ENCODE results near the gene DLG2.

DLG2 gene

DNA sequence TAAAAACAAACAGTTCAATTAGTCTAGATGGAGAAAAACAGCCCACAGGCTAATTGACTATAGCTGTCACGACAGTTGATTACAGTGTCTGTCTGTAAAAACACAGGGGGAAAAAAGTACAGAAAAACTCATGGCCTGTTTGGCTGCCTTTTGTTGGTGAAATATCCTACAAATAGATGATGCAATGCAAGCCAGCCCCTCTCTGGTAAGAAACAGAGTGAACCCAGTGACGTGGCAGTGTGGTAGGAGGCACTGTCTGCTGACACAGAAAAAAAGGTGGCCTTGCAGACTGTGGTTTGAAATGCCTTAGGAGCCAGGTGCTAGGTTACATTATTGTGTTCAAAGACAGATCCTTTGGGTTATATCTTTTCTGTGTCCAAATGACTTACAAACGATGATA, 1909.6 kb downstream of the DLG2 start:
- peak; percentile 21 for DNase-seq (ENCODE audit: low spot score)

DNA sequence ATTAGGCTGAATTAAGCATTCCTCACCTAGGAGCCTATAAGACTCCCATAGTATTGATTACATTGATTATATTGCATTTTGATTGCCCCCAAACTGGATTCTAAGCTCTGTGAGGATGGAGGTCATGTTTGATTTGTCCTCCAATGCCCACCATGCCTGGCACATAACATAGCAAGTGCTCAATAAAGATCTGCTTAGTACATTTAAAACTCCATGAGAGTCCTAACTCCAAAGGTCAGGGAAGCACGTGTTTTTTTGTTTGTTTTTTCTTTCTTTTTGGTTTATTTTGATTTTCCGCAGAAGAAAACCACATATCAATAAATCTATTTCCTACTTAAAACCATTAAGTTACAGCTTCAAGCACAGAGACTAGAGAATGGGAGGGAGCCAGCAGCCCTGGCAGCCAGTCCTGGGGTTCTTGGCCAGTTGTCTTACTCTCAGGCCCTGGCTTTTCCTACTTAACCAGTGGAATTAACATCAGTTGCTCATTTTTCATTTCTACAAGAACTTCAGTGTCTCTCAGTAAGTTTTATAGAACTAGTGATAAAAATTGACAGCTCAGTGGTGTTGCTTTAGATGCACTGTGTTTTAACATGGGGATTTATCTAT, 1911.1 kb downstream of the DLG2 start:
- no peak for DNase-seq (ENCODE audit: low spot score)

DNA sequence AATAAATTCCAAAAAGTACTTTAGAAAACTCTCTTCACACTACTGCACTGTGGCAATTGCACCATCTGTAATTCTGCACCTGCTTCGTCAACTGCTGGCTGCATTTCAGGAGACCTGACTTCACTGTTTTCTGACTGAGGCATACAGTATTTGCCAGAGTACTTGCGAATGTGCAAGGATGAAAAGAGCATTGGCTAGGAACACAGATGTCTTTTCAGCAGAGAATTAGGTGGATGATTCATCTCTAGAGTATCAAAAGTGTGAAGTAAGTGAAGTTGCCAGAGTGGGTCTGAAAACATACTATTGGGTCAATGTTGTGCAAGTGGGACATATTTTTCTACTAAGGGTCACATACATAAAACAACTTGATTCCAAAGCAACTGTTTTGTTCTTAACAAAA, 1913.4 kb downstream of the DLG2 start:
- DNase-seq (ENCODE audit: low spot score): no peak

DNA sequence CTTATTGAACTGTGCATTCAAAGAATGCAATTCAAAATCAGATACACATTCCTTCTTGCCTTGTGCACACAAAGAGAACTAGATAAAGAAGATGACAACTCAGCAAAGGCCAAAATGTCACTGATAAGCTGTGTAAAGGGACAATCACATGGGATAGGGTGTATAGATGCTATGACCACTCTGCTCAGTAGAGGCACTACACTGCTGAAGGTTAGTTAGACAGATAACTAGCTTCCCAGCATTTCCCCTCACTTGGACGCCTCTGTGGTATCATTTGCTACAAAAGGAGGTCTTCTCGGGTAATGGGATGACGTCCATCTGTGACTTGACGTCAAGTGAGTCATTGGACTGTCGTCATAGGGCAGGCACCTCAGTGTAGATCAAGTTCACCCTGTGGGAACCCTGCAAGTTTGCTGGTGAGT, 1916.0 kb downstream of the DLG2 start:
- DNase-seq (ENCODE audit: low spot score): no peak

DNA sequence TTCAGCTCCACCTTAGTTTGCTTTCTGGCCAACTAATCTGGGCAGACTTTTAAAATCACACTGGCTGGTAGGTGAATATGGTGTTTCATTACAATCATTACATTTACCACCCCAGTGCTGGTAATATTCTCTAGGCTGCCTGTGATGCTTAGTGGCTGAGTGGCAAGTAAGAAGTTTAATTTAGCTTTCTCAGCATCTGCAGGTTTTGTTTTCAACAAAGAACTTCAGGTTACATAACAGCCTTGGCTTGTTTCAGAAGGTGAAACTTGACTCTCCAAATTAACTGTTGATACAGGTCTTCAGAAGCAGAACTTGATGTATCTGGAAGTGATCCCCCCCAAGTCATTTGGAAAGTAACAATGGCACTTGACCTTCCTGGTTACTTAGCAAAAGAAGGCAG, 1917.7 kb downstream of the DLG2 start:
- DNase-seq (ENCODE audit: low spot score): no peak

DNA sequence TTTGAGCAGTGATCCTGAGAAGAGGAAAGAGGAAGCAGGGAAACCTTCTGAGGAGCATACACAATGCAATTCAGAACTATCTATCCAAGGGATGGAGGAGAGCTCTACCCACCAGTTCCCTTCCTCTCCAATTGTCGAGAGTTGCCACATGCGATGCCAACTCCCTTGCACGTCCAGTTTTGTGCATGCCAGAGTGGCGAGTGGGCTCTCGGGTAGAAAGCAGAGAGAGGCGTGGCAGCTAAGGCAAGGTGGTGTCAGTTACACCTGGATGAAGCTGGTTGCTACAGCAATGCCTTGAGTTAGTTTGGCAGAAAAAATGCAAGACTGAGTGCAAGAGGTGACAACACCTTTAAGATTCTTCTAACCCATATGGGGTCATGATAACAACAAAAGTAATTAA, 1920.6 kb downstream of the DLG2 start:
- DNase-seq (ENCODE audit: low spot score): peak; percentile 14

DNA sequence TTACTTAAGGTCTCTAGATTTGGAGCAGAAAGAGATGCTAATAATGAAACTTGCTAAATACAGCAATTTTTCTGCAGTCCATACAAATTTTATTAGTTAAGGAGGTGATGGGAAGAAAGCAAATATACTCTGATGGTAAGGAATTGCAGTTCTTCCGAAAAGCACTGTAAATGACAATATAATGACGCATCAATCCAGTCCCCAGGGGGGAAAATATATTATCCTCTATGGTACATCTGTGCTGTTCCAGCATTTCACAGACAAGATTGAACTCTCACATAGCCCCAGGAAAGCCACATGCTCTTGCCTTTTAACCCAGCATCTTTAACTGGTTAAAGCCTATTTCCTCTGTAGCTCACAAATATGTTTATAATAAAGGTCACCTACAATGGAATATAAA, 1924.3 kb downstream of the DLG2 start:
- DNase-seq (ENCODE audit: low spot score): no peak

DNA sequence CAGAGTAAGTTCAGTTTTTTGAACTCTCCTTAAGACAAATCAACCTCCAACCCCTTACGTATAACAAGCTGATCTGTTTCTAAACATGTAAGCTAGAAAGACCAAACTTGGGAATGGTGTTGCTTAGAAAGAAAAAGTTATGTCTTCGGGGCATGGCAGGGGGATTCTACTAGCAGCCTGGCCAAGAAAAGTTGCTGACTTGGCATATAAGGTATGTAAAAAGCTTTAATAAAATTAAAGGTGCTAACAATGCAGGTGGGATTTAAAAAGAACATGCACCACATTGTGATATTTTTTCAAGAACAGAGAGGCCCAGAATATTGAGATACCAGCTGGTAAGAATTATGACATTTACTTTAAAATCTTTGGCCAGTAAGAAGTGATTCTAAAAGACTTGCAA, 1929.6 kb downstream of the DLG2 start:
- DNase-seq (ENCODE audit: low spot score): no peak

DNA sequence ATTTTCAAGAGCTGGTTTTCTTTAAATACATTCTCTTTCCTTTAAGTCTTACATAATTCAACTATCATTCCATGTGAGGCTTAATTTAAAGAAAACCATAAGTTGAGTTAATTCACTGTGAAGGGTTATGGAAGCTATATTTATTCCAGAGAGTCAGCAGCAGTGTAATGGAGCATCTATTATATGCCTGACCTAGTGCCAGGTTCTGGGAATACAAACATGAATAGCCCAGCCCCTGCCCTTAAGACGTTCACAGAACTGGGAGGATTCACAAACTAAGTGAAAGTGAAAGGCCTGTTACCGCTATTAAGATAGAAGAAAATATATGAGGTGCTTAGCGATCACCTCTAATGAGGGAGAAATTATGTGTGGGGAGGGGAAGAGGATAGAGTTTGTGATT, 1932.1 kb downstream of the DLG2 start:
- no peak for DNase-seq (ENCODE audit: low spot score)

DNA sequence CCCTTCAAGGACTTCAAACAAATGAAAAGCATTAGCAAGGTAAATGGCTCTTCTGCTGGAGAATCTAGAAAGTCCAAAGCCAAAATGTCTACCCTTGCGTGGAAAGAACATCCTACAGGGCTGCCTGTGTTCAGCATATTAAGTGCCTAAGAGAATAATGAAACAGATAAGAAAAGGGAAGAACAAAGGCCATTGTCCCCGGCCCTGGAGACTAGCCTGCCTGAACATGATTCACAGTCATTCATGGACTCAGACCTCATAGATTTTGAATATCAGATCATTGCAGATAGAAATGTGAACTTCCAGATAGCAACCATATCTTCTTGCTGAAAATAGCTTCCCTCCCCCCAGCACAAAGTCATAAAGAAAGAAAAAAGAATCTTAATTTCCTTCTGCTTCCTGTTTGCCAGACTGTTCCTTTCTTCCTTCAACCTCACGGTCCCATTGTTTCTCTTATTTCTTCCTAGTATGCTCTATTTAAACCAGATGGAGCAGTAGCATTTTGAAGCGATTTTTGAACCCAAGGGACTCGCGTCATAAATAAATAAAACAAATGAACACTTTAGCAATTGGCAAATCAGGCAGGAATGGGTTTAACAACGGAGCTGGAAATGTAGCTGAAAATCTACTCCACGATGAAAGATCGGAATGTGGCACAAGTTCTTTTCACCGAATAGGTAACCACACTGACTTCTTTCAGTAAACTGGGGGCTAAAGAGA, 1932.8 kb downstream of the DLG2 start:
- DNase-seq (ENCODE audit: low spot score): no peak

DNA sequence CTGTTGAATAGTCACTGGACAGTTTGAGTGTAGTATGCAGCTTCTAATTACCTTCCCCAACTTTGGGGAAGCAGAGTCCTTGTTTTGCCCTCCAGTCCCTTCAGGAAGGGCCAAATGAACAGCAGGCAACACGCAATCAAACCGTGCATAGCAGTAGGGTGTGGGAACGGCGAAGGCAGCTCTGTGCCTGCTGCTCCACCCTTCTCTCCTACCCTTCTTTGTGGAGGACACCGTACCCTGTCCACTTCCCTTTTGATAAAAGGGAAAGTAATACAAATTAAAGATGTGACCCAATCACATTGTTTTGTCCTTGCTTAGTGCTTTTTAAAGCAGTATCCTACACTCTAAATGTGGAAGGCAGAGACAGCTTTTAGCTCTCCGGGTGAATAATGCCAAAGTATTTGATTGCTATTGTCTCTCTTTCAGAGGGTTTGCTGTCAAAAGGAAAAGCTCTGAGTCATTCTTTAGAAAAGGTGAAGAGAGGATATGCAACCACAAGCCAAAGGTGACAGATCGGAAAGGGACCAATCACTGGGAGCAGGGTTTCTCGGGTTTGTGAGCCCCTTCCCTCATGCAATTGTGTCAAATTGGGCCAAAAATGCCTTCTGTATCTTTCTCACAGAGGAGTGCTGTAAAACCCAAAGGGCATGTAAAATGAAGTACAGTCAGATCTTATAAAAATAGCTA, 1933.7 kb downstream of the DLG2 start:
- no peak for DNase-seq (ENCODE audit: low spot score)

DNA sequence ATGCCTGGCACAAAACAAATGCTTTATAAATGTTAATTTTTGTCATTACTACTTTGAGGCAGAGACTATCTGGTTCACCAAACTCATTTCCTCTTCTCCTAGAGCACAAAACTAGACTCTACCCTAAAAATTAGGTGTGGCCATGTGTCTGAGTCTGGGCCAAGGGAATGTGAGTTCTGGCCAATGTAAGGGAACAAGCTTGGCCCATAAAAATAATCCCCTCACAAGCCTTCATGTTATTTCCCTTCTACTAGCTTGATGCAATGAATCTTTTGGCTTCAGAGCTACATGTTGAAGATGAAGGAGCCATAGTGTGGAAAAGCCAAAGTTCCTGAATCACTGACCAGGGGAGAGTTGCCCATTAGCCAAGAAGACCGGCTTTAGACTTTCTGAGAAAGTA, 1934.5 kb downstream of the DLG2 start:
- DNase-seq (ENCODE audit: low spot score): no peak

DNA sequence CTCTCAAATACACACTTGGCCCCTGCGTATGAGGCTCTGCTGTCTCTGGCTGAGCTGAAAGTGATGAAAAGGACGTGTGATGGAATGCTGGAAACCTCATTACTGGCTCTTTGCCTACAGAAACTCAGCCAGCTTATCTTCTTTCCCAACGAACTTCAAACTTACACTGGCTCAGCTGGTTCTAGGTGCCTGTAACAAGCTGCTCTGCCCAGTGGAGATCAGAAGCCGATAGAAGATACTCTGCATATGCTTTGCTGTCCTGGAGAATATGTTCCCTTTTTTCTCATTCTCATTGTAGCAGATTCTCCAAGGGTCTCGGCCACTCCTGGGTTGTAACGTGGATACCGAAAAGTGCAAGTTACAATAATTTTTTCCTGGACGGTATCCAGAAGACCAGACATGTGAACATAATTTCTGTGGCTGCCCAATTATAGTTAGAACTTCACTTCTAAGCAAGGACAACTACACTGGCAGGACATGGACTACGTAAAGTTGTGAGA, 1935.6 kb downstream of the DLG2 start:
- DNase-seq (ENCODE audit: low spot score): no peak

DNA sequence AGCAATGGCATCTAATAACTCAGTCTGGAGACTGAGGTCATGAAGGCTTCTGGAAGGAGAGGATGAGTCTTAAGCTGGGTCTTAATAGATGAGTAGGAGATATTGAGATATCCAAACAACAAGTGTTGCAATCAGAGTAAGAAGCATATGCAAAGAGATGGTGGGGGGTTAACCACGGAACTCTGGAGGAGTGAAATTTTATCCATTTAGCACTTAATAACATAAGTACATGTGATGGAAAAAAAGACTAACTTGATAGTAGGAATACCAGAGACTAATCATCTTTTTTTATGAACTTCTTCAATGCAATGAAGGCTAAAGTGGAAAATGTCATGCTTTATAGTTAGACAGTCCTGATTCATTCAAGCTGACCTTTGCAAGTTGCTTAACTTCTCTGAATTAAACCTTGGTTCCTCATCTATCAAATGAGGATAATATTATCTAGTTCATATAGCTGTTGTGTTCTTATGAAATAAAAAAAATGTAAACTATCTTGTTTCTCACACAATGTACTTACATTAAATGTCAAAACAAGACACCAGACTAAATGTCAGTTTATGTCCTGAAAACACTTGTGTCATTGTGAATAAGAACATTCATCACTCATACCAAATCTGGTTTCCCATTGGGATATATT, 1937.9 kb downstream of the DLG2 start:
- no peak for DNase-seq (ENCODE audit: low spot score)

DNA sequence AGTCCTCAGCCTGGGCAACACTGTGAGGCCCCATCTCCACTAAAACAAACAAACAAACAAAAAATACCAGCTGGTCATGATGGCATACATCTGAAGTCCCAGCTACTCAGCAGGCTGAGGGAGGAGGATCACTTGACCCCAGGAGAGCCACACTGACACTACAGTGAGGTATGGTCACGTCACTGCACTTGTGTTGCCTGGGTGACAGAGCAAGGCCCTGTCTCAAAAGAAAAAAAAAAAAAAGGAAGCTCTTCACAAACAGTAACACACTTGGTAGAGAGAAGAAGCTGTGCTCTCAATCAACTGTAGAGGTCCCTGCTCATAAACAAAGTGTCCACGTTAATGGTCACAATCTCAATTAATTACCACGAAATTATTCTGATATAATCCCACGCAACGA, 1939.4 kb downstream of the DLG2 start:
- DNase-seq (ENCODE audit: low spot score): no peak

DNA sequence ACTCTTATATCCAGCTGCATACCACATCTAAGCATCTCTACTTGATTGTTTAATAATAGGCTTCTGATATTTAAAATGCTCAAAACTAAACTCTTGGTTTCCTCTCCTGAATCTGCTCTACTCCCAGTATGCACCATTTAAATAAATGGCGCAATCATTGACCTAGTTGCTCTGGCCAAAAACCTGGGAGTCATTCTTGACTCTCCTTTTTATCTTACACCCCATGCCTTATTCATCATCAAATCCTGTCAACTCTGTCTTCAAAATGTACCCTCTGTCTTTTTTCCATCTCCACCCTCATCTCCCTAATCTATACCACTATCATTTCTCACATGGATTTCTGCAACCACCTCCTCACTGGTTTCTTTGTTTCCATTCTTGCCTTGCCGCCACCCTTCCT, 1941.4 kb downstream of the DLG2 start:
- DNase-seq (ENCODE audit: low spot score): no peak

DNA sequence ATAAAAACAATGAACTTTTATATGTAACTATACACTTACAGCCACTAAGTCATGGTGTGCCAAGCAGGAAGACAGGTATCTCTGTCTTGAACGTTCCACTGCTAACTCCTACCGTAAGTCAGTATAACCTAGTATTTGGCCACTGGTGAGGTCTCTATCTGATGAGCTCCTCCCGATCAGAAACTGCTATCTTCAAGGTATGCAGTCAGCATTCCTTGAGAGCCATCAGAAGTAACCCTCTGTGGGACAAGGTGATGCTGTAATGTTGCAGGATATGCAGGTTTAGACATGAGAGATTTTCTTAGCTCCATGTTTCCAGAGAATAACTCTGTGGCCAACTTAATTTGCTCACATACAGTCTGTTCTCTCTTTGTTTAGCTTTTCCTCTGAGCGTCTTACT, 1943.1 kb downstream of the DLG2 start:
- DNase-seq (ENCODE audit: low spot score): no peak

DNA sequence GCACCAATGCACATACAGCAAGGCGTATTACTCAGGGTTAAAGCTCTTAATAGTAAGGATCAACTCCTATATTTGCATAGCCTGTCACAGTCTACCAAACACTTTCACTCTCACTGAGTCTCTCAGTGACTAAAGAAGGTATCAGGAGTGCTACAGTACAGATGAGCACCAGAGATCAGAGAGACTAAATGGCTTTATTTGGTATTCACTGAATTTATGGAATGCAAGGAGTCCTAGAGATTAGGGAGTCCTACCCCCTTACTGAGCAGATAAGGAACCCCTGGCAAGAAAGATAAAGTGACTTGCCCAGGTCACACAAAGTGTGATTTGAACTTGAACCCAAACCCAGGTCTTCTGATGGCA, 1944.6 kb downstream of the DLG2 start:
- DNase-seq (ENCODE audit: low spot score): no peak

DNA sequence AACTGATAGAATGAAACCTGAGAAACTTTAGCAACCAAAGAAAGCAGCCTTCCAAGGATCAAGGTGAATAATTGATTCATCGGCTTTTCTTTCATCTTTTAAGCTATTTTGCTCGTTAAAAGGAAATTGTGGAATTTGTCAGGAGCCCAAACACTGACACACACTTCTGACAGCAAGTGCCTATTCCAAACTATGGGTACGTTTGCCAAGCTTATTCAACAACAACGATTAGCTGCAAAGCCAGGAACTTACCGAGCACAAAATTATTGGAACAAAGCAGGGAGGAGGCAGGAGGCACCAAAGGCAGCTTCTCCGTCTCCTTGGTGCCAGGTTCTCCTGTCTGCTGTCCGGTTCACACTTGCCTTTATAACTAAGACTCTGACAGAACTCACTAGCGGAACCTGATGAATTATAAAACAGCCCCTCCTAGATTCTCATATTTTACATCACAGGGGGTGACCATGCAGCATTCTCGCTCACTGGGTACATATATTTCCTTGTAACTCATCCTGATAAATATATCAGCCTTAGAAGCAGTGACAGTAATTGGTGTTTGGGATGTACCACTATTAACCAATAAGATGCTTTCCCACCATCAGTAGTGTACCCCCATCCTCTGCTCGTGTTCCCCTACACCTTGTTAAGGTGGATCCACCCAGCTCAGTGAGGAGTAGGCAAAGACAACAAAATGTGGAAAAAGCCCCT, 1945.1 kb downstream of the DLG2 start:
- DNase-seq (ENCODE audit: low spot score): no peak

DNA sequence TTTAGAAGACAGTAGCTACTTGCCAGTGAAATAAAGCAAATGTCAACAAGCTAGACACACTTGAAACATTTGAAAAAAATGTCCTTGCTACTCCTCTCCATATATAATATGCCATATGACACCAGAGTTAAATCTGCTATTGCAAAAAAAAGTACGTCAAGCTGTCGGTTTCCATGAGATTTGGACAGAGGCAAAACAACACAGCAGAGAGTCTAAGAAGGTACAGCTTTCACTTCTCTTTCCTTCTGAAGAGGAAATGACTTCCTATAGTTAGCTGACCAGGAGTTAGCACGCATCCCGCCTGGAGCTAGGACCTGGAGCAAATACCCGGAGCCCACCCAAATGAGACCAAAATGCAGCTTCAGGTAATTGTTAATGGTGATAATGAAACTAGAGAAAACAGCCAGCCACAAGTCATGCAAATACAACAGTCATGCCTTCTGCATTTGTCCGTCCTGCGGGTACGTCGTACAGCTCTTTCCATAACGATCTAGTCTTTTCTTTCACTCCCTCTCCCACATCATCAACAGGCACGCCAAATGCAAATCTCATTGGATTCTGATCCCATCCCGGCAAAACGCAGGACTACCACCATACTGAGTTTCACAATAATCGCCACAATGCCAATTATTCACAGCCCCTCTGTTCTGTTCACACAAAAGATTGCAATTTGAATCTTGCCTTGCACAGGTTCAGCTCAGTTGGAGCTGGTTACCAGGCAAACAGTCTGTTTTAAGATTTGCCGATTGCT, 1945.9 kb downstream of the DLG2 start:
- DNase-seq (ENCODE audit: low spot score): no peak

DNA sequence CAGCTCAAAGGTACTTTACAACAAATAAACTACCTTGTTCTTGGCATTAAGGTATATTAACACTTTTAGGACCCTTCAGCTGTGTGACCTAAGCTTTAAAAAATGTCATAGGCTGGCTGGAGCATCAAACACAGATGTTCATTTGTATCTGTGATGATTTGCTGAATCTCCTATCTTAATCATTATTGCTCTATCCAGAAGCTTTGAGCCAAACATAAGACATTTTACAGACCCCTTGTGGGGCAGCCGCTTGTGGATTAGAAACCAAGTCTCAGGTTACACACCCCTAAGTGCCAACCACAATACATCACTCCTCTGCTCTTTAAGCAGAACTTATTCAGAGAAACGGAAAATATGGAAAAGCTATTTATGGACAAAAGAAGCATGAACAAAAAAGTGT, 1946.8 kb downstream of the DLG2 start:
- no peak for DNase-seq (ENCODE audit: low spot score)

Data from SW480 (cell line).